Mucosa of rectum (tissue), 2 donors: Measurements from ENCODE around the gene CASP9.

ENCODE experiments used
- H3K27ac ChIP-seq, 2 donors: one replicate each; pipeline ENCODE4 v1.7.0; 2013; ENCODE audit warnings: inconsistent platforms in 2 of 2, low read depth in 2 of 2, low read length in 2 of 2
- H3K27me3 ChIP-seq, 2 donors: one replicate each; pipeline ENCODE4 v1.7.0; 2013; ENCODE audit warnings: low read length in 2 of 2; ENCODE audit not compliant: control insufficient read depth in 2 of 2, insufficient read depth in 2 of 2
- H3K36me3 ChIP-seq, 2 donors: one replicate each; pipeline ENCODE4 v1.7.0; 2013; ENCODE audit warnings: low read length in 2 of 2; ENCODE audit not compliant: control insufficient read depth in 2 of 2, insufficient read depth in 2 of 2
- H3K4me1 ChIP-seq, 2 donors: one replicate each; pipeline ENCODE4 v1.7.0; 2013; ENCODE audit warnings: low read length in 2 of 2, mild to moderate bottlenecking in 1 of 2; ENCODE audit not compliant: control insufficient read depth in 2 of 2, insufficient read depth in 2 of 2
- H3K4me3 ChIP-seq, 2 donors: one replicate each; pipeline ENCODE4 v1.7.0; 2013; ENCODE audit warnings: low read length in 2 of 2
- H3K9ac ChIP-seq, 2 donors: one replicate each; pipeline ENCODE4 v1.7.0; 2013; ENCODE audit warnings: low read length in 2 of 2, low read depth in 1 of 2, mild to moderate bottlenecking in 1 of 2
- H3K9me3 ChIP-seq, 2 donors: one replicate each; pipeline ENCODE4 v1.7.0; 2013; ENCODE audit warnings: low read length in 2 of 2; ENCODE audit not compliant: control insufficient read depth in 2 of 2
- donor health status: healthy.
- donor health status: Normal muscosa, but diverticular disease.

CASP9 gene

DNA sequence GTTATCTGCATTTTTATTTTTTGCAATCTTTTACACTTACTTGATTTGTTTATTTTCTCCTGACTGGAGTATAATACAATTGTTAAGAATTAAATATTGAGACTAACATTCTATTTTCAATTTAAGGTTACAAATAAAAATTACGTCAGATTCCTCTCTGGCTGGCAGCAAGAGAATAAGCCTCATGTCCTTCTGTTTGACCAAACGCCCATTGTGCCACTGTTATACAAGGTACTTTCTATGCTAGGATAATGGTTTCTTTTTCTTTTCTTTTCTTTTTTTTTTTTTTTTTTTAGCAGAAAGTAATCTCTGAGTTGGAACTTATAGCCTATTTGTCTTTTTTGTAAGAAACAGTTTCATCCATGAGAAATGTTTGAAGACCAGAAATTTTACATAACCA is 22.6 kb upstream of the CASP9 start:
- Histone ChIP-seq H3K9ac (no peak overlapping the region), H3K27ac (no peak overlapping the region), H3K4me3 (no peak overlapping the region), H3K9me3 (no peaks in the 10 kb centered on the region), H3K27me3 (no peaks in the 10 kb centered on the region), H3K4me1 (no peaks in the 10 kb centered on the region), H3K36me3 (peaks cover 43 to 60% of the 10 kb centered on the region in 2 donors)

DNA sequence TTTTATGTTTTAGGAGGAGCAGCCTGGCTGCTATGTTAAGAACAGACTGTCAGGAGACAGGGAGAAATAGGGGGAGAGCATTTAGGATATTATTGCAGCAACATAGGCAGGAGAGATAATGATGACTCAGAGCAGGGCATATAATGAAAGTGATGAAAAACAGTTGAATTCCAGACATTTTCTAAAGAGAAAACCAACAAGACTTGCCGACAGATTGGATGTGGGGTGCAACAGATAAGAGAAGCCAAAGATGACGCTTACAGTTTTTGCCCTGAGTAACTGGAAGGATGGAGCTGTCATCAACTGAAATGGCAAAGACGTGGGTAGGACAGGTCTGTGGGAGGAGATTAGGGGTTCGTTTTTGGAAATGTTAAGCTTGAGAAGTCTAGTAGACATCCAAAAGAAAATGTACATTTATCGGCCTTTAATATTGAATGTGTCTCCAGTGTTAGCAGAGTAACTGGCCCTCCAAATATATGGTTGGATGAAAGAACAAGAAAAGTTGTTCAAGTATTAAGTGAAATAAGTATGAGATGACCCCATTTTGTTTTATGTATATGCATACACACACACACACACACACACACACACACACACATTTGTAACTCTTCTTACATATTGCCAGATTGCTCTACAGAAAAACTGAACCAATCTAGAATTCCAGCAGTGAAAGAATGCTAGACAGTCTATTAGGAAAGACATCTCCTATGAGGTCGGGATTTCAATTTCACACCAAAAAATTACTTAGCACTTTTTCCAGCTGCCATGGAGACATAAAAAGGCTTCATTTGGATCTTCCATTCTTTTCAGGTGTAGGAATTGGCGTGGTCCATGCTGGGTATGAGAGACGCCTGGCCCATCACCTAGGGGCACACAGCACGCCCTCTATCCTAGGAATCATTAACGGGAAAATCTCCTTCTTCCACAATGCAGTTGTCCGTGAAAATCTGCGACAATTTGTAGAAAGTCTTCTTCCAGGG is 19.9 kb upstream of the CASP9 start:
- Histone ChIP-seq H3K9ac (no peak overlapping the region), H3K36me3 (peaks cover 50 to 66% of the 10 kb centered on the region in 2 donors), H3K4me1 (no peaks in the 10 kb centered on the region), H3K27ac (no peak overlapping the region), H3K27me3 (no peaks in the 10 kb centered on the region), H3K4me3 (no peak overlapping the region), H3K9me3 (no peaks in the 10 kb centered on the region)

DNA sequence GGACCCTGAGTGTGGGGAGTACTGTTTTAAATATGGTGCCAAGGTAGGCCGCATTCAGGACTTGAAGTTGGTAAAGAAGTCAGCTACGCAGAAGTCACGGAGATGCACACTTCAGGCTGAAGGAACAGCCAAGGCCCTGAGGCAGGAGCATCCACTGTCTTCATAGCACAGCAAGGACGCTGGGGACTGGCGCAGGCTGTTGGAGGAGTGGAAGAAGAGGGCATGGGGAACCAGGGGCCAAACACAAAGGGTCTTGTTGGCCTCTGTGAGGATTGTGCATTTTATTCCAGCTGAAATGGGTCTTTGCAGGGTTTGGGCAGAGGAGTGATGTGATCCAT is 19.2 kb upstream of the CASP9 start:
- no peak overlapping the region for H3K4me3 ChIP-seq
- no peak overlapping the region for H3K9ac ChIP-seq
- no peaks in the 10 kb centered on the region for H3K27me3 ChIP-seq
- H3K36me3 ChIP-seq = peaks cover 55 to 61% of the 10 kb centered on the region in 2 donors
- no peaks in the 10 kb centered on the region for H3K4me1 ChIP-seq
- no peaks in the 10 kb centered on the region for H3K9me3 ChIP-seq
- no peak overlapping the region for H3K27ac ChIP-seq

DNA sequence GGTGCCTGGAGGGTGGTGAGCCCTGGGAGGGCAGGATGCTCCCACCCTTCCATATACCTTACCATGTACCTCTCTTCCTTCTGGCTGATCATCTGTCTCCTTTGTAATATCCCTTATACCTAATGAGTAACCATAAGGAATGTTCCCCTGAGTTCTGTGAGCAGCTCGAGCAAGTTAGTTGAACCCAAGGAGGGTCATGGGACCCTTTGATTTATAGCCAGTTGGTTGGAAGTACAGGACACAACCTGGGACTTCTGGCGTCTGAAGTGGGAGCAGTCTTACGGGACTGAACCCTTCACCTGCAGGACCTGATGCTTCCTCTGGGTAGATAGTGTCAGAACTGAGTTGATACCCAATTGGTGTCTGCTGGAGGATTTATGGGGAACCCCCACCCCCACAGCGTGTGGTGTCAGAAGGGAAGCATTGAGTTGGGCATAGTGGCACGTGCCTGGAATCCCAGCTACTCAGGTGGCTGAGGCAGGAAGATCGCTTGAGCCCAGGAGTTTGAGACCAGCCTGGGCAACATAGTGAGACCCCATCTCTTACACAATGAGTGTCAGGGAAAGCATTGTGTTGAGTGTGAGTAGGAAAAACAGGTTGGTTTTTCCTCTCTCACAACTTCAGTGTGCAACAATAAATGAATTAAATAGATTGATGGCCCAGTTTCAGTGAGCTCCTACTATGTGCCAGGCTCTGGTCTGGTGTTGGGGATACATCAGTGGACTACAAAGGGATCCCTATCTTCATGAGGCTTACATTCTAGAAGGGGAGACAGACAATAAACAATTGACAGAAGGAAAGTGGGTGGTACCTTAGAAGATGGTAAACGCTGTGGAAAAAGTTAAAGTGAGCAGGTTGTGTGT is 18.6 kb upstream of the CASP9 start:
- peaks cover 55 to 58% of the 10 kb centered on the region in 2 donors for H3K36me3 ChIP-seq
- H3K9ac ChIP-seq = no peak overlapping the region
- H3K4me1 ChIP-seq = no peaks in the 10 kb centered on the region
- H3K27me3 ChIP-seq = no peaks in the 10 kb centered on the region
- H3K27ac ChIP-seq = no peak overlapping the region
- no peak overlapping the region for H3K4me3 ChIP-seq
- H3K9me3 ChIP-seq = no peaks in the 10 kb centered on the region

DNA sequence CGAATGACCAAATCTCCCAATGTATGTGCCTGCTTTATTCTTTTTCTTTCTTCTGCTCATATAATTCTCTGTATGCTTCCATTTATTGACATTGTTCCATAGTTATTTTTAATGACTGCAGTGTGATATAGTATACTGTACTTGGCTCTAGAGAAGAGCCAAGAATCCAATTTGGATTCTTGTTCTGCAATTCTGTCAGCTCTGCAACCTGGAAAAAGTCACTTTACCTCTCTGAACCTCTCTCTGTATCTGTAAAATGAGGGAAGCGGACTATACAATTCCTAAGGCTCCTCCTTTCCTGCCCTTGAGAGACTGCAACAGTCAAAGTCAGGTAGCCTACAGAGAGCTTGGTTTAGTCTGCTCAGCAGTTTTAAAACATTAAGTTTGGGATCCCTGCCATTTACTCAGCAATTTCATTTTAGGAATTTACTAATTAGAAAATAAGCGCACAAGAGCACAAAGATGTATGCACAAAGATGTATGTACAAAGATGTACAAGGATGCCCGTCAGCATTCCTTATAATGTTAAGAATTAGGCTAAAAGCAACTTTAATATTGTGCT is 17.3 kb upstream of the CASP9 start:
- H3K27ac ChIP-seq = no peak overlapping the region
- H3K36me3 ChIP-seq = peaks cover 52 to 58% of the 10 kb centered on the region in 2 donors
- H3K4me3 ChIP-seq = no peak overlapping the region
- H3K27me3 ChIP-seq = no peaks in the 10 kb centered on the region
- H3K4me1 ChIP-seq = no peaks in the 10 kb centered on the region
- no peaks in the 10 kb centered on the region for H3K9me3 ChIP-seq
- H3K9ac ChIP-seq = no peak overlapping the region

DNA sequence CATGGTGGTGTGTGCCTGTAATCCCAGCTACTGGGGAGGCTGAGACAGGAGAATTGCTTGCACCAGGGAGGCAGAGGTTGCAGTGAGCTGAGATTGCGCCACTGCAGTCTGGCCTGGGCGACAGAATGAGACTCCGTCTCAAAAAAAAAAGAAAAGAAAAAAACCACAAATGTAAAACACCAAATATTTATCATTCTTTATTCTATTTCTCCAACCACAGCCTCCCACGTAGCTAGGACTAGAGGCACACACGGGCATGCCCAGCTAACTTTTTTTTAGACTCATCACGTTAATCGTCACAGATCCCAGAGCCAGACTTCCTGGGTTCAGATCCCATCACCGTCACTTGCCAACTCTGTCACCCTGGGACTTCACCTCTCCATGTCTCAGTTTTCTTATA is 16.2 kb upstream of the CASP9 start:
- Histone ChIP-seq H3K9ac (no peak overlapping the region), H3K9me3 (no peaks in the 10 kb centered on the region), H3K4me3 (no peak overlapping the region), H3K4me1 (no peaks in the 10 kb centered on the region), H3K27me3 (no peaks in the 10 kb centered on the region), H3K36me3 (peaks cover 49 to 60% of the 10 kb centered on the region in 2 donors), H3K27ac (no peak overlapping the region)

DNA sequence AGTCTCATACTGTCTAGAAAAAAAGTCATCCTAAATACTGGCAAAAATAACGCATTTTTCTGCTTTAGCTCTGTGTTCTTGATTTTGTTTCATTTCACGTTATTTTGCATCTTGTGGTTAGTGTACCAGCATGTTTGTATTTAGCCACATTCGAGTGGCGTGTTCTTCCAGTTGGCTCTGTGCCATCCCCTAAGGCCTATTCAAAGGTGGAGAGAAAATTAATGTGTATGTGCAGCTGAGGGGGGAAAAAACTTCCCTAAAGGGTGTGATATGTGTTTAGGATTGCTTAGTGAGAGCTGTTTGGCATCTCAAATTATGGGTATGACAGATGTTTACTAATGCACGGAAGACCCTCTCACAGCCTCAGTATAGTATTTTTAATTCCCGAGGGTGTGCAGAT is 14.8 kb upstream of the CASP9 start:
- Histone ChIP-seq H3K9me3 (no peaks in the 10 kb centered on the region), H3K27me3 (no peaks in the 10 kb centered on the region), H3K27ac (no peak overlapping the region), H3K4me3 (no peak overlapping the region), H3K4me1 (no peaks in the 10 kb centered on the region), H3K36me3 (peaks cover 52 to 62% of the 10 kb centered on the region in 2 donors), H3K9ac (no peak overlapping the region)

DNA sequence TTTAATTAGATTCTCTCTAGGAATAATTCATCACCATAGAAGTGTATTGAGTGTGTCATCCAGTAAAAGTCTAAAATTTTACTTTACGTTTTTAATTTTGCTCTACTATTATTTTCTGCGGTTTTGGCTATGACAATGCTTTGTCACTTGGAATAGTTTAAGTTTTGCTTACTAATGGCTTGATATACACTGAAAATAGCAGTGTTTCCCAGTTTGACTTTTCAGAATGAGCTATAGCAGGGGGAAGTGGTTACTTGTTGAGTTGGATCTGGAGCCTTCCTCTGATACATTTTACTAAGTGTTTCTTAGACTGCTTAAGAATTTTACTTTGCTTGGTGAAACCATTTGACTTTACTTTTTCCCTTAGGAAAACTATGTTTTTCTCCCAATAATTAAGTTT is 7.7 kb upstream of the CASP9 start:
- H3K36me3 ChIP-seq = peaks cover 17 to 27% of the 10 kb centered on the region in 2 donors
- H3K27ac ChIP-seq = no peak overlapping the region
- H3K4me1 ChIP-seq = peaks cover 8 to 10% of the 10 kb centered on the region in 2 donors
- H3K27me3 ChIP-seq = no peaks in the 10 kb centered on the region
- no peaks in the 10 kb centered on the region for H3K9me3 ChIP-seq
- no peak overlapping the region for H3K9ac ChIP-seq
- no peak overlapping the region for H3K4me3 ChIP-seq

DNA sequence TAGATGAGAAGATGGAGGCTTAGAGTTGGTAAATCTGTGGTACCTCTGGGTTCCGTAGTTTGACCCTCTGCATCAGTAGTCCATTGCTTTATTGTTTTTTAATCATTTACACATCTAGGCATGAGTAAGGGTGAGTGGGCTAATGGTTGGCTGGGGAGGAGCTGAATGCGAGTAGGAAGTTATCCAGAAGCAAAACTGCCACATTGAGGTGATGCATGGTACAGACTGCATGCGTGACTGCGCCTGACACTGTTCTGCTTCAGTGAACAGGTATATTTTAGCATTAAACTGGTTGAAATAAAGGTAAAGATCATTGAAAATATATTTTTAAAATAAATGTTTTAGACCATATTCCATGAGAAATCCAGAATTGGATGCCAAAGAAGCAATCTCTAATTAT is 7.0 kb upstream of the CASP9 start:
- Histone ChIP-seq H3K4me1 (peaks cover 11 to 13% of the 10 kb centered on the region in 2 donors), H3K9me3 (no peaks in the 10 kb centered on the region), H3K27me3 (no peaks in the 10 kb centered on the region), H3K27ac (no peak overlapping the region), H3K4me3 (no peak overlapping the region), H3K9ac (no peak overlapping the region), H3K36me3 (peaks cover 17 to 22% of the 10 kb centered on the region in 2 donors)
